Activated CD4-positive, alpha-beta T cell treated with anti-CD3 and anti-CD28 coated beads for 24 hours (primary cell): ENCODE measurements around the gene DISP3.
A peak's percentile ranks its signal among the peaks of the same experiment; 100 is the strongest.

ENCODE experiments used
- DNase-seq, 2 donors: peaks; one replicate each; pipeline ENCODE4 v3.0.0-alpha.2; 2020; ENCODE audit warnings: low read depth in 2 of 2

Gene DISP3

GRCh38 chr1:11478571-11479374, at the start of gene DISP3:
DISP3 (plus strand) TSS chr1:11479155; CDS start chr1:11500993, 21,838 bp downstream.
- DNase-seq, result peak; percentile 60 to 70

- DNase-seq, result no peak
These were observed 49.7 kb upstream of the DISP3 start for GRCh38 chr1:11429226-11429625.

GRCh38 chr1:11429935-11430334, 49.0 kb upstream of the DISP3 start:
- DNase-seq, result no peak

- DNase-seq, result no peak
These were observed 46.9 kb upstream of the DISP3 start for GRCh38 chr1:11431941-11432507.

GRCh38 chr1:11432526-11432925, 46.4 kb upstream of the DISP3 start:
- no peak for DNase-seq

- no peak for DNase-seq
These were observed 44.5 kb upstream of the DISP3 start for GRCh38 chr1:11434501-11434900.

GRCh38 chr1:11434926-11435325, 44.0 kb upstream of the DISP3 start:
- DNase-seq, result no peak

GRCh38 chr1:11438996-11439395, 40.0 kb upstream of the DISP3 start:
- DNase-seq, result no peak

- DNase-seq, result no peak
These were observed 37.6 kb upstream of the DISP3 start for GRCh38 chr1:11441211-11441952.

GRCh38 chr1:11443043-11443442, 35.9 kb upstream of the DISP3 start:
- no peak for DNase-seq

GRCh38 chr1:11443961-11444658, 34.8 kb upstream of the DISP3 start:
- no peak for DNase-seq

GRCh38 chr1:11444907-11445306, 34.0 kb upstream of the DISP3 start:
- no peak for DNase-seq

- DNase-seq, result no peak
These were observed 31.1 kb upstream of the DISP3 start for GRCh38 chr1:11447903-11448302.

- DNase-seq, result no peak
These were observed 30.4 kb upstream of the DISP3 start for GRCh38 chr1:11448373-11449099.

GRCh38 chr1:11449100-11449403, 29.9 kb upstream of the DISP3 start:
- no peak for DNase-seq

- no peak for DNase-seq
These were observed 28.6 kb upstream of the DISP3 start for GRCh38 chr1:11450310-11450709.

- DNase-seq, result no peak
These were observed 25.0 kb upstream of the DISP3 start for GRCh38 chr1:11453742-11454491.

- no peak for DNase-seq
These were observed 22.9 kb upstream of the DISP3 start for GRCh38 chr1:11455967-11456570.

GRCh38 chr1:11456965-11457364, 22.0 kb upstream of the DISP3 start:
- DNase-seq, result no peak

- no peak for DNase-seq
These were observed 20.1 kb upstream of the DISP3 start for GRCh38 chr1:11458811-11459275.
